ENCODE results near the gene PDE4B. TPM values are rescaled to one million over a fixed set of nuclear protein-coding genes. Genes with fewer than 3 reads are reported as not detected.

Gene PDE4B
- total and polyA plus RNA-seq, 12 donors: 2.0 to 63.2 (median 15.3) TPM

- Histone ChIP-seq H3K27ac (no peak overlapping the region), H3K4me1 (peaks cover 0 to 31% (median 5%) of the 10 kb centered on the region in 9 donors), H3K36me3 (no peaks in the 10 kb centered on the region), H3K27me3 (no peaks in the 10 kb centered on the region), H3K4me3 (no peak overlapping the region), H3K9me3 (no peaks in the 10 kb centered on the region)
- DNase-seq: no peak
- ATAC-seq: no peak
- intact Hi-C loops (cut with DNase I): no loop called here
- WGBS, 2 donors: 92 to 93% methylated on average over 2 of the region's 2 CpGs
- TF ChIP-seq CTCF (IDR thresholded peaks at IDR 0.05): no peak
These were observed 511.4 kb downstream of the PDE4B start for GRCh38 chr1:66304128-66304527.

GRCh38 chr1:66305927-66306326 lies 513.2 kb downstream of the PDE4B start:
- Histone ChIP-seq H3K4me3 (no peak overlapping the region), H3K36me3 (no peaks in the 10 kb centered on the region), H3K27ac (no peak overlapping the region), H3K9me3 (no peaks in the 10 kb centered on the region), H3K4me1 (peaks cover 0 to 24% (median 5%) of the 10 kb centered on the region in 9 donors), H3K27me3 (no peaks in the 10 kb centered on the region)
- no peak for ATAC-seq
- no peak for DNase-seq
- intact Hi-C loops (cut with DNase I): no loop called here
- WGBS, 2 donors: 94 to 98% methylated on average over 4 of the region's 4 CpGs
- TF ChIP-seq CTCF (IDR thresholded peaks at IDR 0.05): no peak

- peaks cover 0 to 5% (median 0%) of the 10 kb centered on the region in 11 donors for H3K9me3 ChIP-seq
- peaks cover 0 to 15% (median 0%) of the 10 kb centered on the region in 9 donors for H3K4me1 ChIP-seq
- no peak for TF ChIP-seq CTCF (IDR thresholded peaks at IDR 0.05)
- ATAC-seq (no peak), DNase-seq (no peak)
- no peak overlapping the region for H3K4me3 ChIP-seq
- H3K27me3 ChIP-seq: no peaks in the 10 kb centered on the region
- no peak overlapping the region for H3K27ac ChIP-seq
- intact Hi-C loops (cut with DNase I): no loop called here
- no peaks in the 10 kb centered on the region for H3K36me3 ChIP-seq
- 97% methylated on average over 5 of the region's 5 CpGs for WGBS, 2 donors
These were observed 516.5 kb downstream of the PDE4B start for GRCh38 chr1:66309006-66309741.

- peaks cover 0 to 5% (median 0%) of the 10 kb centered on the region in 11 donors for H3K9me3 ChIP-seq
- H3K27ac ChIP-seq: no peak overlapping the region
- intact Hi-C loops (cut with DNase I): no loop called here
- 76 to 83% methylated on average over 4 of the region's 4 CpGs for WGBS, 2 donors
- H3K4me1 ChIP-seq: peaks cover 0 to 22% (median 0%) of the 10 kb centered on the region in 9 donors
- DNase-seq (no peak), ATAC-seq (no peak)
- H3K36me3 ChIP-seq: no peaks in the 10 kb centered on the region
- H3K4me3 ChIP-seq: no peak overlapping the region
- TF ChIP-seq CTCF (IDR thresholded peaks at IDR 0.05): no peak
- no peaks in the 10 kb centered on the region for H3K27me3 ChIP-seq
These were observed 518.4 kb downstream of the PDE4B start for GRCh38 chr1:66311092-66311491.
